Measurements from ENCODE around the gene CCL7.

The CCL7 gene

DNA sequence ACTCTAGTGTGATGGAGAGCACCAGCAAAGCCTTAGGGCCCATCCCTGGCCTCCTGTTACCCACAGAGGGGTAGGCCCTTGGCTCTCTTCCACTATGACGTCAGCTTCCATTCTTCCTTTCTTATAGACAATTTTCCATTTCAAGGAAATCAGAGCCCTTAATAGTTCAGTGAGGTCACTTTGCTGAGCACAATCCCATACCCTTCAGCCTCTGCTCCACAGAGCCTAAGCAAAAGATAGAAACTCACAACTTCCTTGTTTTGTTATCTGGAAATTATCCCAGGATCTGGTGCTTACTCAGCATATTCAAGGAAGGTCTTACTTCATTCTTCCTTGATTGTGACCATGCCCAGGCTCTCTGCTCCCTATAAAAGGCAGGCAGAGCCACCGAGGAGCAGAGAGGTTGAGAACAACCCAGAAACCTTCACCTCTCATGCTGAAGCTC is 49.0 kb downstream of the CCL7 start, which contains the start of gene CCL8:
Gene CCL8 (plus strand): TSS at position 397 of the 445 bp plus-strand sequence. CDS start 67 bp downstream, outside the sequence.
- no peaks in the 10 kb centered on the region for H3K27me3 ChIP-seq (ENCODE audit: insufficient read depth, poor library complexity, severe bottlenecking)
- TF ChIP-seq POLR2AphosphoS5 (IDR thresholded peaks at IDR 0.05; ENCODE audit: low read depth) = no peak
- TF ChIP-seq REST (IDR thresholded peaks at IDR 0.05; ENCODE audit: insufficient replicate concordance, low read depth) = no peak
- DNase-seq (ENCODE audit: low read depth in 1 of 2, low spot score in 1 of 2) = no peak
- H3K27ac ChIP-seq (replicated peaks) = no peak within 1 kb of the TSS
- no peak within 1 kb of the TSS for H3K4me3 ChIP-seq (replicated peaks; ENCODE audit: insufficient read depth, low read length)

Data from HL-60 (cell line).